Neutrophil (primary cell): ENCODE data around the gene PLEKHA7.

Experiments
- H3K27ac ChIP-seq: fragments of 200-600 bp; sonication (generic); 2 replicates; pipeline ENCODE4 v1.5.1; 2016; ENCODE audit warnings: mild to moderate bottlenecking, moderate library complexity
- H3K27me3 ChIP-seq: fragments of 200-600 bp; sonication (generic); 2 replicates; pipeline ENCODE4 v1.6.0; 2016; ENCODE audit warnings: mild to moderate bottlenecking
- H3K36me3 ChIP-seq: fragments of 200-600 bp; sonication (generic); 2 replicates; pipeline ENCODE4 v1.5.1; 2017
- H3K4me1 ChIP-seq, 2 experiments: fragments of 200-600 bp in 1 of 2; sonication (generic) in 1 of 2; 1 replicate in 1 of 2; 2 replicates in 1 of 2; pipeline versions ENCODE4 v1.5.1 to v1.6.1; 2013 to 2016; ENCODE audit warnings: low read depth in 1 of 2, low read length in 1 of 2, mild to moderate bottlenecking in 1 of 2, moderate library complexity in 1 of 2; ENCODE audit not compliant: control insufficient read depth in 1 of 2, insufficient read depth in 1 of 2
- H3K4me3 ChIP-seq, 2 experiments: fragments of 200-600 bp in 1 of 2; sonication (generic) in 1 of 2; 1 replicate in 1 of 2; 2 replicates in 1 of 2; pipeline ENCODE4 v1.5.1; 2013 to 2016; ENCODE audit warnings: low read depth in 1 of 2, low read length in 1 of 2, mild to moderate bottlenecking in 1 of 2, moderate library complexity in 1 of 2
- H3K9me3 ChIP-seq: fragments of 200-600 bp; sonication (generic); 2 replicates; pipeline ENCODE4 v1.5.1; 2016
- CTCF ChIP-seq: fragments of 200-600 bp; sonication (generic); IDR thresholded peaks from 2 replicates; pipeline ENCODE4 v1.5.1; 2016; ENCODE audit warnings: antibody characterized with exemption

PLEKHA7 gene

DNA sequence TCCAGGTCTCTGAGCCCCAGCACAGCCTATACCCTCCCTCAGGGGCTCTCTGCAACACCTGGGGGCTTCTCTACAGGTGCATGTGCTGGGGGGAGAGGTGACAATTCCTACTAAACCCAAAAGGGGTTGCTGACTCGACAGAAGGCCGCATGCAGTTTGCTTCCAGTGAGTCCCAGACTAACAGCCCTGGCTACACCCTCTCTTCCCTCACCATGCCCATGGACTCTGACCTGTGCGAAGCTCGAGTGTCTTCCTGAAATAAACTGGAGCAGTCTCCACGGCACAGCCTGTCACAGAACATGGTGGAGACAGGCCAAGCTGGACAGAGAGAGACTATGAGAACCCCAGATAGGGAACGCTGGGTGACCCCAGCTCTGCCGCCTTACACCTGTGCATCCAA lies 16.6 kb downstream of the PLEKHA7 start:
- no peak overlapping the region for H3K4me3 ChIP-seq
- no peak for TF ChIP-seq CTCF
- H3K9me3 ChIP-seq = no peaks in the 10 kb centered on the region
- no peaks in the 10 kb centered on the region for H3K36me3 ChIP-seq
- H3K4me1 ChIP-seq = no peaks in the 10 kb centered on the region
- no peaks in the 10 kb centered on the region for H3K27me3 ChIP-seq
- H3K27ac ChIP-seq = no peak overlapping the region

GRCh38 chr11:16993495-16993894 lies 20.7 kb downstream of the PLEKHA7 start:
- Histone ChIP-seq H3K4me3 (no peak overlapping the region), H3K9me3 (no peaks in the 10 kb centered on the region), H3K36me3 (no peaks in the 10 kb centered on the region), H3K4me1 (no peaks in the 10 kb centered on the region), H3K27ac (no peak overlapping the region), H3K27me3 (no peaks in the 10 kb centered on the region)
- no peak for TF ChIP-seq CTCF

- no peaks in the 10 kb centered on the region for H3K4me1 ChIP-seq
These were observed 21.4 kb downstream of the PLEKHA7 start for GRCh38 chr11:16992846-16993245.

GRCh38 chr11:16989554-16989953 lies 24.7 kb downstream of the PLEKHA7 start:
- TF ChIP-seq CTCF = no peak
- H3K9me3 ChIP-seq = no peaks in the 10 kb centered on the region
- H3K36me3 ChIP-seq = no peaks in the 10 kb centered on the region
- H3K27me3 ChIP-seq = no peaks in the 10 kb centered on the region
- H3K27ac ChIP-seq = no peak overlapping the region
- no peaks in the 10 kb centered on the region for H3K4me1 ChIP-seq
- H3K4me3 ChIP-seq = no peak overlapping the region

More at GRCh38 chr11:16992846-16993245, 21.4 kb downstream of the PLEKHA7 start:
- Histone ChIP-seq H3K4me3 (no peak overlapping the region), H3K9me3 (no peaks in the 10 kb centered on the region), H3K27me3 (no peaks in the 10 kb centered on the region), H3K27ac (no peak overlapping the region), H3K36me3 (no peaks in the 10 kb centered on the region)
- no peak for TF ChIP-seq CTCF

GRCh38 chr11:16987205-16987568 lies 27.0 kb downstream of the PLEKHA7 start:
- Histone ChIP-seq H3K36me3 (no peaks in the 10 kb centered on the region), H3K4me3 (no peak overlapping the region), H3K27ac (no peak overlapping the region), H3K9me3 (no peaks in the 10 kb centered on the region), H3K4me1 (no peaks in the 10 kb centered on the region), H3K27me3 (no peaks in the 10 kb centered on the region)
- TF ChIP-seq CTCF = no peak
